OCI-LY3 (cell line): ENCODE data around the gene RPL35.

Experiments
- H2AFZ ChIP-seq: fragments of 200-600, 300-600 bp; shearing (Covaris generic); 2 replicates; pipeline ENCODE4 v1.6.0; 2014; ENCODE audit warnings: antibody characterized with exemption, low read depth, low read length
- H3K27ac ChIP-seq: fragments of 200-600, 300-600 bp; sonication (generic); 2 replicates; pipeline ENCODE4 v1.5.1; 2014; ENCODE audit warnings: mild to moderate bottlenecking, low read length, moderate library complexity, mixed read lengths
- H3K27me3 ChIP-seq: fragments of 200-600, 300-600 bp; sonication (generic); 2 replicates; pipeline ENCODE4 v1.6.1; 2014; ENCODE audit warnings: low read depth, low read length, mixed read lengths
- H3K36me3 ChIP-seq: fragments of 200-600, 300-600 bp; sonication (generic); replicated peaks from 2 replicates; pipeline ENCODE3; 2014; ENCODE audit warnings: low read depth, low read length, mixed read lengths
- H3K4me1 ChIP-seq: fragments of 300-600, 200-600 bp; sonication (generic); 2 replicates; pipeline ENCODE4 v1.6.1; 2014; ENCODE audit warnings: low read length, mixed read lengths
- H3K4me2 ChIP-seq: fragments of 200-600, 300-600 bp; sonication (generic); 2 replicates; pipeline ENCODE4 v1.6.1; 2014; ENCODE audit warnings: low read length, mixed read lengths
- H3K4me3 ChIP-seq: fragments of 300-600, 200-600 bp; sonication (generic); 2 replicates; pipeline ENCODE4 v1.5.1; 2014; ENCODE audit warnings: antibody characterized with exemption, mild to moderate bottlenecking, low read length, moderate library complexity
- H3K79me2 ChIP-seq: fragments of 300-600, 200-600 bp; shearing (Covaris generic); 2 replicates; pipeline ENCODE4 v1.6.1; 2014; ENCODE audit warnings: mild to moderate bottlenecking, low read length, mixed read lengths
- H3K9ac ChIP-seq: fragments of 300-600, 200-600 bp; shearing (Covaris generic); 2 replicates; pipeline ENCODE4 v1.6.0; 2014; ENCODE audit warnings: mild to moderate bottlenecking, low read length, moderate library complexity
- H3K9me3 ChIP-seq: fragments of 200-600, 300-600 bp; shearing (Covaris generic); 2 replicates; pipeline ENCODE4 v1.6.1; 2014; ENCODE audit warnings: low read length, mixed read lengths; ENCODE audit not compliant: insufficient read depth
- H4K20me1 ChIP-seq: fragments of 200-600, 300-600 bp; sonication (generic); 2 replicates; pipeline ENCODE4 v1.6.1; 2016; ENCODE audit warnings: low read length, mixed read lengths; ENCODE audit not compliant: insufficient read depth
- CTCF ChIP-seq: fragments of 200-600, 300-600 bp; sonication (generic); IDR thresholded peaks from 2 replicates; pipeline ENCODE4 v1.5.1; 2014; ENCODE audit warnings: antibody characterized with exemption, low read length, low read depth
- EZH2phosphoT487 ChIP-seq: fragments of 200-600 bp; shearing (Covaris generic); IDR thresholded peaks from 2 replicates; pipeline ENCODE4 v1.6.1; 2018; ENCODE audit warnings: antibody characterized with exemption, mixed run types, low read depth

Gene RPL35

DNA sequence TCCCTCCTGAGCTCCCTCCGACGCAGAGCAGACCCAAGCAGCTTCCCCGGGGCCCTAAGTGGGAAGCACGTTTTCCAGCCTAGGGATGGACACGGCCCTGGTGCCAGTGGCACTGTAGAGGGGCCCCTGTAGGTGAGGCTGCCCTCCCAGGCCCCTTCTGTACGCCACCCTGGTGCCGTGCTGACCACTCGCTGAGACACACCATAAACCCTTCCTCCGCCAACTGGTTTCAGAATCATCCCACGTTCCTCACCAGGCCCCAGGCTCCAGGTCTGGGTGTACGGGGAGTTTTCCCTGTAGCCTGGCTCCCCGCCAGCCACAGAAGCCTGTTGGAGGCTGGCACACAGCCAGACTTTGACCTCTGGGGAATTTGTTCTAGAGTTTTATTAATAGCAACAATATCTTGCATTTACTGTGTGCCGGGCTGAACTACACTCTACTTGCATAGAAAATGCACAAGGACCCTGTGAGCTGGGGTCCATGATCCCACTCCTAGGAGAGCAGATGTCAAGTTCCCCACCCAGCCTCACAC, 26.7 kb downstream of the RPL35 start:
- Histone ChIP-seq H3K9ac (no peak overlapping the region), H3K4me3 (no peak overlapping the region), H3K4me2 (no peak overlapping the region)

GRCh38 chr9:124834591-124834990, 27.2 kb downstream of the RPL35 start:
- Histone ChIP-seq H3K4me2 (no peak overlapping the region), H4K20me1 (no peaks in the 10 kb centered on the region), H3K79me2 (no peaks in the 10 kb centered on the region), H2AFZ (no peak overlapping the region), H3K9ac (no peak overlapping the region), H3K27ac (no peak overlapping the region), H3K27me3 (peaks cover under 1% of the 10 kb centered on the region; the same call in 1 of the 2 replicates), H3K4me1 (peaks cover 2% of the 10 kb centered on the region; the same call in 1 of the 2 replicates), H3K9me3 (no peaks in the 10 kb centered on the region), H3K36me3 (no peaks in the 10 kb centered on the region), H3K4me3 (no peak overlapping the region)
- TF ChIP-seq EZH2phosphoT487, result no peak
- no peak for TF ChIP-seq CTCF

More for the DNA sequence above, 26.7 kb downstream of the RPL35 start:
- Histone ChIP-seq H4K20me1 (no peaks in the 10 kb centered on the region), H3K27me3 (no peaks in the 10 kb centered on the region), H3K4me1 (peaks cover 7% of the 10 kb centered on the region; the same call in 1 of the 2 replicates), H3K27ac (no peak overlapping the region), H3K79me2 (no peaks in the 10 kb centered on the region), H2AFZ (no peak overlapping the region), H3K36me3 (no peaks in the 10 kb centered on the region), H3K9me3 (no peaks in the 10 kb centered on the region)
- TF ChIP-seq EZH2phosphoT487, result no peak
- no peak for TF ChIP-seq CTCF

GRCh38 chr9:124831642-124832364, 30.0 kb downstream of the RPL35 start:
- no peaks in the 10 kb centered on the region for H4K20me1 ChIP-seq

More at GRCh38 chr9:124831642-124832364, 30.0 kb downstream of the RPL35 start:
- no peak overlapping the region for H2AFZ ChIP-seq
- H3K4me3 ChIP-seq, result no peak overlapping the region
- 0 out of 2 replicates have a peak, but pooled peaks cover 1% of the 10 kb centered on the region for H3K9me3 ChIP-seq
- H3K27ac ChIP-seq, result no peak overlapping the region
- no peaks in the 10 kb centered on the region for H3K36me3 ChIP-seq
- H3K4me2 ChIP-seq, result no peak overlapping the region
- H3K4me1 ChIP-seq, result no peaks in the 10 kb centered on the region
- H3K9ac ChIP-seq, result no peak overlapping the region
- H3K27me3 ChIP-seq, result peaks cover 4% of the 10 kb centered on the region; the same call in 1 of the 2 replicates
- no peak for TF ChIP-seq EZH2phosphoT487
- no peak for TF ChIP-seq CTCF
- H3K79me2 ChIP-seq, result no peaks in the 10 kb centered on the region
